ENCODE measurements around the gene PSMB5.

Gene PSMB5

GRCh38 chr14:23035303-23036144 lies 824 bp upstream of the PSMB5 start:
- no peak for DNase-seq (ENCODE audit: extremely low read depth, insufficient read length)
- peak overlapping the region; percentile 88 for H3K4me3 ChIP-seq (replicated peaks; ENCODE audit: low read depth, low read length)
- H3K27me3 ChIP-seq (replicated peaks; ENCODE audit: control insufficient read depth, insufficient read depth, low read length): no peaks in the 10 kb centered on the region
- TF ChIP-seq CTCF (IDR thresholded peaks at IDR 0.05; ENCODE audit: insufficient read depth, low read length, poor library complexity, severe bottlenecking): no peak
- H3K36me3 ChIP-seq (ENCODE audit: control insufficient read depth, insufficient read depth, low read length): peaks cover 6% of the 10 kb centered on the region

DNA sequence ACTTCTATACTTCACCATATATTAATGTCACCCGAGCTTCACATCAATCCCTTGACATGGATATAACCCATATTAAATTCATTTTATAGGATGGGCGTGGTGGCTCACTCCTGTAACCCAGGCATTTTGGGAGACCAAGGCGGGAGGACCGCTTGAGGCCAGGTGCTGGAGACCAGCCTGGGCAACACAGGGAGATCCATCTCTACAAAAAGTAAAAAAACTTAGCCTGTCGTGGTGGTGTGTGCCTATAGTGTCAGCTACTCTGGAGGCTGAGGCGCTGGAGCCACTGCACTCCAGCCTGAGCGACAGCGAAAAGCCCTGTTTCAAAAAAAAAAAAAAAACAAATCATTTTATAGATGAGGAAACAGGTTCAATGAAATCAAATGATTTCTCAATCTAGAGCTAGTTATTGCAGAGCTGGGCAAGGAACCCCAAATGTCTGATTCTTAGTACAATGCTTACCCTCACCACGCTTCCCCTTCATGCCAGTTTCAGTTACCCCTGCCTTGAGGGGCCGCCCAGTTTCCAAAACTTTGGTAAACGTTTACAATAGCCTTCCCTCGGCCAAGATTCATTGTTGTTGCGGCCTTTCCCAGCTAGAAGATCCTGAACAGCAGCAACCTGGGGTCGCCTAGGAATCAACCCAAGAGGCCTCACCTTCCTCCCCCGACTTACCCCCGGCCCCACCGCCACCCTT lies 751 bp downstream of the PSMB5 start:
- DNase-seq (ENCODE audit: extremely low read depth, insufficient read length): no peak
- H3K27me3 ChIP-seq (replicated peaks; ENCODE audit: control insufficient read depth, insufficient read depth, low read length): no peaks in the 10 kb centered on the region
- H3K36me3 ChIP-seq (ENCODE audit: control insufficient read depth, insufficient read depth, low read length): peaks cover 7% of the 10 kb centered on the region
- TF ChIP-seq CTCF (IDR thresholded peaks at IDR 0.05; ENCODE audit: insufficient read depth, low read length, poor library complexity, severe bottlenecking): no peak
- peak overlapping the region; percentile 88 for H3K4me3 ChIP-seq (replicated peaks; ENCODE audit: low read depth, low read length)

- Histone ChIP-seq H3K27me3 (replicated peaks; ENCODE audit: control insufficient read depth, insufficient read depth, low read length) (no peaks in the 10 kb centered on the region), H3K36me3 (ENCODE audit: control insufficient read depth, insufficient read depth, low read length) (peaks cover 10% of the 10 kb centered on the region), H3K4me3 (replicated peaks; ENCODE audit: low read depth, low read length) (peak overlapping the region; percentile 88)
- DNase-seq (ENCODE audit: extremely low read depth, insufficient read length): no peak
- TF ChIP-seq CTCF (IDR thresholded peaks at IDR 0.05; ENCODE audit: insufficient read depth, low read length, poor library complexity, severe bottlenecking): no peak
Measured at GRCh38 chr14:23033251-23033727, 1.4 kb downstream of the PSMB5 start.

- H3K36me3 ChIP-seq (ENCODE audit: control insufficient read depth, insufficient read depth, low read length): peaks cover 10% of the 10 kb centered on the region
- H3K27me3 ChIP-seq (replicated peaks; ENCODE audit: control insufficient read depth, insufficient read depth, low read length): no peaks in the 10 kb centered on the region
- DNase-seq (ENCODE audit: extremely low read depth, insufficient read length): no peak
- H3K4me3 ChIP-seq (replicated peaks; ENCODE audit: low read depth, low read length): no peak overlapping the region
- TF ChIP-seq CTCF (IDR thresholded peaks at IDR 0.05; ENCODE audit: insufficient read depth, low read length, poor library complexity, severe bottlenecking): no peak
Measured at GRCh38 chr14:23030936-23031335, 3.8 kb downstream of the PSMB5 start.

DNA sequence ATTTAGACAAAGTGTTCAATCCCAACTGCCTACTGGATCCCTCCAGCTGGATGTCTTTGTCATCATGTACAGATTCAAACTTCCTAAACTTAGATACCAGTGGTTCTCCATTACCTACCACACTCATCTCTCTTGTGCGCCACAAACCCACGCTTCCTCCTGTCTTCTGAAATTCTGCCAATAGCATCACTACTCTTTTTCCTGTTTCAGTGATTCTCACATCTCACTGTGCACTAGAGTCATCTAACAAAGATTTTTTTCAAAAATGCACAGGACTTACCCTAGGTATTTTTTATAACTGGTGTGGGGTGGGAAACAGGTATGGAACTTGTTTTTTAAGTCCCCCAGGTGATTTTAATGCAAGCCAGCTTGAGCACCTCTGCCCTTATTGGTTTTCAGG lies 5.9 kb downstream of the PSMB5 start:
- TF ChIP-seq CTCF (IDR thresholded peaks at IDR 0.05; ENCODE audit: insufficient read depth, low read length, poor library complexity, severe bottlenecking): no peak
- H3K4me3 ChIP-seq (replicated peaks; ENCODE audit: low read depth, low read length): no peak overlapping the region
- H3K27me3 ChIP-seq (replicated peaks; ENCODE audit: control insufficient read depth, insufficient read depth, low read length): no peaks in the 10 kb centered on the region
- H3K36me3 ChIP-seq (ENCODE audit: control insufficient read depth, insufficient read depth, low read length): peaks cover 17% of the 10 kb centered on the region
- DNase-seq (ENCODE audit: extremely low read depth, insufficient read length): no peak
